ENCODE measurements around the gene PTAFR.

- no peak for TF ChIP-seq POLR2AphosphoS2 (conservative IDR thresholded peaks at IDR 0.05; ENCODE audit: low read length)
- TF ChIP-seq EP300 (IDR thresholded peaks at IDR 0.05), result no peak
- TF ChIP-seq CTCF (IDR thresholded peaks at IDR 0.05), result no peak
- no peak for TF ChIP-seq CEBPB (IDR thresholded peaks at IDR 0.05)
- no peak for TF ChIP-seq CHD2 (IDR thresholded peaks at IDR 0.05; ENCODE audit: low read length, partially characterized antibody)
- no peak for TF ChIP-seq MAX (IDR thresholded peaks at IDR 0.05)
- TF ChIP-seq KDM5A (IDR thresholded peaks at IDR 0.05), result no peak
- TF ChIP-seq PBX3 (IDR thresholded peaks at IDR 0.05), result no peak
- no peak for TF ChIP-seq SMC3 (IDR thresholded peaks at IDR 0.05)
- no peak for TF ChIP-seq POLR2A (IDR thresholded peaks at IDR 0.05; ENCODE audit: low read length)
- TF ChIP-seq ZFP36 (IDR thresholded peaks at IDR 0.05; ENCODE audit: borderline replicate concordance, partially characterized antibody), result no peak
- no peak for TF ChIP-seq USF2 (IDR thresholded peaks at IDR 0.05)
- TF ChIP-seq HES2 (IDR thresholded peaks at IDR 0.05), result no peak
Observed at GRCh38 chr1:28161751-28162150, 14.7 kb downstream of the PTAFR start.

Data from A549 (cell line).